ENCODE data around the gene ERG28.

GRCh38 chr14:75607842-75608640 lies 52.6 kb downstream of the ERG28 start:
- TF ChIP-seq EZH2phosphoT487 (IDR thresholded peaks at IDR 0.05; ENCODE audit: low read length) (no peak), CTCF (IDR thresholded peaks at IDR 0.05; ENCODE audit: low read length) (no peak), EZH2 (optimal IDR thresholded peaks at IDR 0.05; ENCODE audit: low read depth, low read length) (no peak)
